Gastroesophageal sphincter (tissue), 3 donors: ENCODE results near the gene ZNF74.

Source experiments
- EP300 ChIP-seq: sonication (generic); formaldehyde crosslinking; IDR thresholded peaks from one replicate; pipeline ENCODE4 v1.6.1; 2017; ENCODE audit warnings: antibody characterized with exemption, mild to moderate bottlenecking
- POLR2A ChIP-seq, 2 donors: fragments of 450-650 bp; IDR thresholded peaks; one replicate each; pipeline ENCODE4 v1.6.1; 2017; ENCODE audit warnings: antibody characterized with exemption in 2 of 2, mild to moderate bottlenecking in 2 of 2, moderate library complexity in 1 of 2
- POLR2AphosphoS5 ChIP-seq: sonication (generic); formaldehyde crosslinking; IDR thresholded peaks from one replicate; pipeline ENCODE4 v1.6.1; 2017; ENCODE audit warnings: antibody characterized with exemption
- TF ChIP-seq, protein P1 (sequence below), 4 experiments: fragments of 200-600 bp in 2 of 4; fragments of 450-650 bp in 2 of 4; sonication (generic) in 1 of 4; IDR thresholded peaks; one replicate each; pipeline ENCODE4 v1.5.1; 2017 to 2019; ENCODE audit warnings: antibody characterized with exemption in 4 of 4, mild to moderate bottlenecking in 2 of 4, moderate library complexity in 2 of 4

DNA sequence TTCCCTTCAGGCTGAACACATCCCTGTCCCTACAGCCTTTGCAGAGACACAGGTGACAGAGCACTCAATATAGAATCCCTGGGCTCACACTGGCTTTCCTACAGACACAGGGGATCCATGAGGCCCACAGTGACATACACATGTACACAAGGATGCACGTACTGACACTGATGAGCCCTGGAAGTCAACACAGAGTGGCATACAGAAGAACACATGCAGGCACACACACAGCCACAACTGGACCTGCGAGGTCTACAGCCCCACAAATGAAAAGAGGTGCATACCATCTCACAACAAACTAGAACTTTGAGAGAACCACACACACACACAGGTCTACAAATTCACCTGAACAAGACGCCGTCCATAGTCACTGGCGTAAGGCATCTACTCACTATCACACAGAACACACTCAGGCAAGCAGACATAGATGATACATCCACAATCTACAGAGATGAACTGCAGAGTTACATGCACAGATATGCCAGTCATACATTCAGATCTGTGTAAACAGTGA is 3.5 kb upstream of the ZNF74 start:
- TF ChIP-seq, protein P1, sequence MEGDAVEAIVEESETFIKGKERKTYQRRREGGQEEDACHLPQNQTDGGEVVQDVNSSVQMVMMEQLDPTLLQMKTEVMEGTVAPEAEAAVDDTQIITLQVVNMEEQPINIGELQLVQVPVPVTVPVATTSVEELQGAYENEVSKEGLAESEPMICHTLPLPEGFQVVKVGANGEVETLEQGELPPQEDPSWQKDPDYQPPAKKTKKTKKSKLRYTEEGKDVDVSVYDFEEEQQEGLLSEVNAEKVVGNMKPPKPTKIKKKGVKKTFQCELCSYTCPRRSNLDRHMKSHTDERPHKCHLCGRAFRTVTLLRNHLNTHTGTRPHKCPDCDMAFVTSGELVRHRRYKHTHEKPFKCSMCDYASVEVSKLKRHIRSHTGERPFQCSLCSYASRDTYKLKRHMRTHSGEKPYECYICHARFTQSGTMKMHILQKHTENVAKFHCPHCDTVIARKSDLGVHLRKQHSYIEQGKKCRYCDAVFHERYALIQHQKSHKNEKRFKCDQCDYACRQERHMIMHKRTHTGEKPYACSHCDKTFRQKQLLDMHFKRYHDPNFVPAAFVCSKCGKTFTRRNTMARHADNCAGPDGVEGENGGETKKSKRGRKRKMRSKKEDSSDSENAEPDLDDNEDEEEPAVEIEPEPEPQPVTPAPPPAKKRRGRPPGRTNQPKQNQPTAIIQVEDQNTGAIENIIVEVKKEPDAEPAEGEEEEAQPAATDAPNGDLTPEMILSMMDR (IDR thresholded peaks at IDR 0.05), result no peak
- TF ChIP-seq POLR2A (IDR thresholded peaks at IDR 0.05) (no peak), POLR2AphosphoS5 (no peak), EP300 (no peak)
